Activated naive CD4-positive, alpha-beta T cell treated with anti-CD3 and anti-CD28 coated beads, Interleukin-2, amount 10 ng/mL, durations not matched to agents 7 days and 5 days (primary cell): ENCODE data around the gene IL17A.
"Not testable (repeated sequence)": the region's sequence is repeated elsewhere in the genome, so short reads cannot be mapped to it uniquely, and the experiment has no call there.

Experiments used
- CTCF ChIA-PET: fragments of 350-600 bp; sonication (Branson Sonifier 250); formaldehyde crosslinking; loops from one replicate; lab custom pipeline; 2021; ENCODE audit warnings: antibody characterized with exemption; lab: Charles Lee
- DNase-seq: peaks from one replicate; pipeline ENCODE4 v3.0.0-alpha.2; 2020
- H3K27ac Mint-ChIP-seq: one replicate; pipeline ENCODE4 v1.8.0; 2021; ENCODE audit warnings: mild to moderate bottlenecking, moderate library complexity, mixed read lengths
- H3K27me3 Mint-ChIP-seq: one replicate; pipeline ENCODE4 v1.8.0; 2021; ENCODE audit warnings: mild to moderate bottlenecking, mixed read lengths
- H3K36me3 Mint-ChIP-seq: one replicate; pipeline ENCODE4 v1.8.0; 2021; ENCODE audit warnings: mixed read lengths
- H3K4me1 Mint-ChIP-seq: one replicate; pipeline ENCODE4 v1.8.0; 2021; ENCODE audit warnings: mixed read lengths
- H3K4me3 Mint-ChIP-seq: one replicate; pipeline ENCODE4 v1.8.0; 2021; ENCODE audit warnings: mild to moderate bottlenecking, moderate library complexity, mixed read lengths
- H3K9me3 Mint-ChIP-seq: one replicate; pipeline ENCODE4 v1.8.0; 2021; ENCODE audit warnings: mixed read lengths

The IL17A gene

DNA sequence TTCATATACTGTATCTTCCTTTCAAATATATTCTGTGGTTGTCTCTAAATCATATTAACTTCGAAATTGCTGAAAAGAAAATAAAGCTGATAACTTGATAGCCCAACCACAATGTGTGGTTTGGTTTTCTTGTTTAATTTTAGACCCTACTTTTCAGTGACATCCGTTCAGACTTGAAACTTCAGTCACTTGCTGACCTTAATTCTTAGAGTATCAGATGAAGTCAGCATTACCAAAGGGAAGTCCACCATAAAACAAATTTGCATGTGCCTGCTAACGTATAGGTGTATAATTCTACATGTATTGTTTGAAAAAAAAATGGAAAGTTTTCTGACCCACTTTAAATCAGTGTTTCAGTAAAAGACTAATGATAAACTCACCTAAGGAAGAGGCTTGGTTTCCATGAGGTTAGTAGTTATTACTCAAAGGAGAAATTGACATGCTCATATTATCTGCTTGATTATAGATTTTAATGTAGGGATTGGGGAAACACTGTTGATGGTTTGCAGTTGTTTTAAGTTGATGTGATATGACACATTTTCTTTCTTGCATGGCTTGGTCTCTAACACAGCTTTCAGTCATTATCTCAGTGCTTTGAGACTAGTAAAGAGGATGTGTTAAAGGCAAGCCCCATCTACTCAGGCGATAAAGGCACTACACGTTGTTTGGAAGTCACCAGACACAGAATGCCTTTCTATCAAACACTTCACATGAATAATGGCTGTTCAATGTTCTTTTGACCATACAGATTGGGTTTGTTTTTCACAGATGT, 5.2 kb upstream of the IL17A start:
- Mint-ChIP-seq H3K4me3 (no peak overlapping the region), H3K9me3 (no peaks in the 10 kb centered on the region), H3K27me3 (peaks cover 29% of the 10 kb centered on the region), H3K4me1 (peaks cover 5% of the 10 kb centered on the region), H3K27ac (no peak overlapping the region), H3K36me3 (no peaks in the 10 kb centered on the region)
- CTCF ChIA-PET, result no interaction called here
- no peak for DNase-seq

DNA sequence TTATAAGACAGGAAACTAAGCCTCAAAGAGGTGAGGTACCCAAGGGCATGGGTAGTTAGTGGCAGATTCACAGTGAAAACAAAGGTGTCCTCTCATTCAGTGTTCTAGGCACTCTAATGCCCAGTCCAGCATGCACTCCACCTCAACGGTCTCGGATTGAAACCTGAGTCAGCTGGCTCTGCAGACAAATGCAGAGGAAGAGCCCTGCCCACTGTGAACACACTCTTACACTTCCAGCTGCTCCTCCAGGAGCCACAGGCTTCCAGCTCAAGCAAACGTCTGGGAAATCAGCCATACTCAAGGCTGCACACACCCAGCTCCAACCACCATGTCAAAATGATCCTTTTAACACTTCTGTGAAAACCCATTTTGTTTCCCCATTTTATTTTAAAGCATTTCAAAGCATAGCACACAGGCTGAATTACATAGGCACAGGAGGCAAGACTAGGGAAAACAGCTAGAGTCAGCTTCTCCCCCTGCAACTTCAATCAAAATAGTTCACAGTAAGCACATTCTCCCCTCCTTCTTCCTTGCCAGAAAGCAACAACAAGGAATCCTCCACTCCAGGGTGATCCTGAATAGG, 3.0 kb upstream of the IL17A start:
- Mint-ChIP-seq H3K4me1 (no peaks in the 10 kb centered on the region), H3K36me3 (no peaks in the 10 kb centered on the region), H3K27ac (no peak overlapping the region), H3K9me3 (no peaks in the 10 kb centered on the region), H3K4me3 (no peak overlapping the region), H3K27me3 (peaks cover 25% of the 10 kb centered on the region)
- no peak for DNase-seq
- CTCF ChIA-PET, result interaction anchor here (0.6 kb wide), 1 partner anchor 11 kb away, joined by 3 read pairs; no protein-coding TSS in a partner anchor

DNA sequence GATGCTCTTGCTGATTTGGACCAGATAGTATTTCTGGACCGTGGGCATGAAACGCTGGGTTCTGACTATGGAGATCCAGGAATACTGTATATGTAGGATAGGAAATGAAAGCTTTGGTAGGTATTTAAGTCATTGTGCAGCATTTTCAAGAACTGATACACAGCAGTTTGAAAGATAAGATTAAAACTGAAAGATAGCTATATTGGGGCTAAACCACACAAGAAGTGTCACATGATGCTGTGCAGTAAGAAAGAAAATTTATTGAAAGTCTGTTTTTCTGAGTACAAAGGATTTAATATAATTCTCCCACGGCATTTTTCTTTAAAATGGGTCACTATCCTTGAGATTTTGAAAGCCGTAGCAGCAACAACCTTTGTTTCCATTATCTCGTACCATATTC, 305 bp downstream of the IL17A start:
- Mint-ChIP-seq H3K27ac (no peak overlapping the region), H3K36me3 (no peaks in the 10 kb centered on the region), H3K4me3 (no peak overlapping the region), H3K4me1 (no peaks in the 10 kb centered on the region), H3K27me3 (peaks cover 40% of the 10 kb centered on the region), H3K9me3 (no peaks in the 10 kb centered on the region)
- DNase-seq, result no peak
- CTCF ChIA-PET, result no interaction called here

DNA sequence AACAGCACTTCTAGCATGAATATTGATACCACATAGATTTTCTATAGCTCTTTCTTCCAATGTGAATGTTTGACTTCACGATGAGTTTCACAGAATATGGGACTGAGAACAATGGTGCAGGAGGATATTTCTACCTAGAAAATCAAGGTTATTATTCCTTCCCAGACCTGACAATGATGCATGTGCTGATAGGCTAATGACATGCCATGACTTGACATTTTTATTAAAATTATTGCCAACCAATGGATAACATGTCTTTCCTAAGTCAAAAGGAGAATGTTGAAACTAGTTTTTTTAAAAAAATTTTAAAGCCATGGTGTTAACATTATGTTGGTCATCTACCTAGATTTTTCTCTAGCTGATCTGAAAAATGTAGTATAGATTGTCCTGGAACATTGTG, 923 bp downstream of the IL17A start:
- Mint-ChIP-seq H3K27ac (no peak overlapping the region), H3K4me1 (no peaks in the 10 kb centered on the region), H3K27me3 (peaks cover 40% of the 10 kb centered on the region), H3K36me3 (no peaks in the 10 kb centered on the region), H3K4me3 (no peak overlapping the region), H3K9me3 (no peaks in the 10 kb centered on the region)
- no peak for DNase-seq
- CTCF ChIA-PET, result interaction anchor here (0.7 kb wide), 1 partner anchor 10 kb away, joined by 3 read pairs; no protein-coding TSS in a partner anchor

DNA sequence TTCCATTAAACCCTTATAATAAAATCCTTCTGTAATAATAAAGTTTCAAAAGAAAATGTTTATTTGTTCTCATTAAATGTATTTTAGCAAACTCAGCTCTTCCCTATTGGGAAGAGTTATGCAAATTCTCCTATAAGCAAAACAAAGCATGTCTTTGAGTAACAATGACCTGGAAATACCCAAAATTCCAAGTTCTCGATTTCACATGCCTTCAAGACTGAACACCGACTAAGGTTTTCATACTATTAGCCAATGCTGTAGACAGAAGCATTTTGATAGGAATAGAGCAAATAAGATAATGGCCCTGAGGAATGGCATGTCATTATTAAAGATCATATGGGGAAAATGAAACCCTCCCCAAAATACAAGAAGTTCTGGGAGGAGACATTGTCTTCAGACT, 3.8 kb downstream of the IL17A start:
- CTCF ChIA-PET, result no interaction called here
- Mint-ChIP-seq H3K4me3 (no peak overlapping the region), H3K9me3 (no peaks in the 10 kb centered on the region), H3K4me1 (no peaks in the 10 kb centered on the region), H3K36me3 (no peaks in the 10 kb centered on the region), H3K27me3 (peaks cover 22% of the 10 kb centered on the region), H3K27ac (no peak overlapping the region)
- DNase-seq, result no peak

DNA sequence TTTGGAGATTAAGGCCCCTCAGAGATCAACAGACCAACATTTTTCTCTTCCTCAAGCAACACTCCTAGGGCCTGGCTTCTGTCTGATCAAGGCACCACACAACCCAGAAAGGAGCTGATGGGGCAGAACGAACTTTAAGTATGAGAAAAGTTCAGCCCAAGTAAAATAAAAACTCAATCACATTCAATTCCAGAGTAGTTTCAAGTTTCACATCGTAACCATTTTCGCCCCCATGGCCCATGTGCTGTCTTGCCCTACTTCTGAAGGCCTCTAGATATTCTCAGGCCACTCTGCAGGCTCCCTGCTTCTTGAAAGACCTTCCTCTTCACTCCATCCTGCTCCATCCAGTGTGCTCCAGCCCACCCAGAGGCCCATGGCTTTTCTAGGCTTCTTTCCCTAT, 4.2 kb downstream of the IL17A start:
- Mint-ChIP-seq H3K4me3 (no peak overlapping the region), H3K4me1 (no peaks in the 10 kb centered on the region), H3K9me3 (no peaks in the 10 kb centered on the region), H3K36me3 (no peaks in the 10 kb centered on the region), H3K27ac (no peak overlapping the region), H3K27me3 (peaks cover 19% of the 10 kb centered on the region)
- no peak for DNase-seq
- CTCF ChIA-PET, result no interaction called here

DNA sequence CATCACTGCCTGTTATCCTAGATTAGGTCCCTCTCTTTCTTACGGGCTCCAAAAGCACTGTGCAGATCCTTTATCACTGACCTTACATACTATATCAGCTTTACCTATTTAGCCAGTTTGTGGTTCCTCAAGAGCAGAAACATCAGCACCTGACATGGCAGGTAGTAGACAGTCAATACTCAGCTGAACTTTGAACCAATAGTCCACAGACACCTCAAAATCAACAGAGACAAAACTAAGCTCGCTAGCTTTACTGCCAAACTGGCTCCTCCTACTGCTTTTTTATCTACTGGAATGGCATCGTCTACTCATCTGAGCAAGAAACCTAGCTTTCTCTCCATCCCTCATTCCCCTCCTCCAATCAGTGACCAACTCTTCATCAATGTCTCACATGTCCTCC, 5.6 kb downstream of the IL17A start:
- H3K36me3 Mint-ChIP-seq, result no peaks in the 10 kb centered on the region
- no peak overlapping the region for H3K4me3 Mint-ChIP-seq
- no peaks in the 10 kb centered on the region for H3K4me1 Mint-ChIP-seq
- H3K9me3 Mint-ChIP-seq, result no peaks in the 10 kb centered on the region
- no peak overlapping the region for H3K27ac Mint-ChIP-seq
- DNase-seq, result no peak
- H3K27me3 Mint-ChIP-seq, result peaks cover 18% of the 10 kb centered on the region
- CTCF ChIA-PET, result no interaction called here

DNA sequence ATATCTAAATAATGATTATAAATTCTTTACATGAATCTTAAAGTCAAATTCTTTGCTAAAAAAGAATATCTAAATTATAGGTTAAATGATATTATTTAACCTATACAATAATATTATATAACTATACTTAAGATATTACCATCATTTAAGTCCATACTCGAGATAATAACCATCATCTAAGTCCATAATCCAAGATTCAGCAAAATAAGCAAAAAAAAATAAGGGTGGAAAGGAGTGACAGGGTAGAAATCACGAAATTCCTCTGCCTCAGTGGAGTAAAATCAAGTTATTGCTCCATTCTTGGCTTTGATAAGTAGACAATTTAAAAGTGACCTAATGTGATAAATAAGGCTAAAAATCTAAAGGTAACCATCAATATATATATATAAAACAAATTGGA, 9.7 kb downstream of the IL17A start:
- Mint-ChIP-seq H3K4me3 (no peak overlapping the region), H3K27me3 (peaks cover 3% of the 10 kb centered on the region), H3K36me3 (no peaks in the 10 kb centered on the region), H3K4me1 (no peaks in the 10 kb centered on the region), H3K27ac (no peak overlapping the region), H3K9me3 (peaks cover 11% of the 10 kb centered on the region)
- DNase-seq, result no peak
- CTCF ChIA-PET, result no interaction called here

DNA sequence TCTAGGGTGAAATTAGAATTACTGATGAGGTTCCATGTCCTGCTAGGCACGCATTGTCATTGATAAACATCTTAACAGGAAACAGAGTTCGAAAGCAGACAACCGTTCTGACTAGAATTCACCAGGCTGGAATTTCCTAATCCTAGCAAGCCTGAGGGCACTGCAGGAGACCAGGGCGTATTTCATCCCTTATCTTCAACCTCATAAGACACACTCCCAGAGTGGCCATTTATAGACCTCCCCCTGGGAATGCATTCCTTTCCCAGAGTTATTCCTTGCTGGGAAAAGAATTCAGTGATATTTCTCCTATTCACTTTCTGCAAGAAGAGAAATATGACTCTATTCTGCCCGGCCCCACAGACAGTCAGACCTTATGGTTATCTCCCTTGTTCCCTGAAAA, 13.9 kb downstream of the IL17A start:
- H3K4me1 Mint-ChIP-seq, DNase-seq, H3K27ac Mint-ChIP-seq, H3K27me3 Mint-ChIP-seq, CTCF ChIA-PET, H3K36me3 Mint-ChIP-seq, H3K4me3 Mint-ChIP-seq: not testable (repeated sequence)
- H3K9me3 Mint-ChIP-seq, result peaks cover 11% of the 10 kb centered on the region

DNA sequence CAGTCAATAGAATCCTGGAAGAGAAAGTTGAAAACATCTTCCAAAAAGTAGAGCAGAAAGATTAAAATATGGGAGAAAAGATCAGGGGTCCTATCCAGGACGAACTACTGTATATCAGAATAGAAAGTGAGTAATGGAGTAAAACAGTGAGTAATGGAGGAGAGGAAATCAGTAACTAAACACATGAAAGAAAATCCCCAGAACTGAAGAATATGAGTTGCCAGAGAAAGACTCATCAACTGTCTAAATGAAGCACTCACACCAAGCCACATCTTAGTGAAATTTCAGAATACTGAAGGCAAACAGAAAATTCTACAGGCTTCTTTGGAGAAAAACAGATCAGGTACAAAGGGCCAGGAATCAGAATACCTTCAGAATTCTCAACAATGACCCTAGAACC, 14.9 kb downstream of the IL17A start:
- no peak overlapping the region for H3K27ac Mint-ChIP-seq
- H3K36me3 Mint-ChIP-seq, result no peaks in the 10 kb centered on the region
- CTCF ChIA-PET, result no interaction called here
- no peak overlapping the region for H3K4me3 Mint-ChIP-seq
- peaks cover 11% of the 10 kb centered on the region for H3K9me3 Mint-ChIP-seq
- DNase-seq, result no peak
- H3K27me3 Mint-ChIP-seq, result peaks cover 5% of the 10 kb centered on the region
- H3K4me1 Mint-ChIP-seq, result no peaks in the 10 kb centered on the region

DNA sequence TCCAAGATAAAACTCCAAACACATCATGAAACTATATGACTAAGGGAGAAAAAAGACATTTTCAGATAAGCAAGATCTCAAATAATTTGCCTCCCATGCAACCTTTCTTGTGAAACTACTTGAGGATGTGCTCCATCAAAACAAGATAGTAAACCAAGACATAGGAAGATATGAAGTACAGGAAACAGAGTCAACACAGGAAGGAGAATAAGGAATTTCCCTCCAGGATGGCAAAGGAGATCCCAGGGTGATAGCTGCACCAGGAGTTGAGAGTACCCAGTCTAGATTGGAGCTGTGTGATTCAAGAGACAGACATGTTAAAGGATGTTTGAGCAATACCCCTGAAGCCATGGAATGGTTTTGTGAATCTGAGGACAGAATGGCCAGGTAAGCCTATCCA, 15.3 kb downstream of the IL17A start:
- H3K4me1 Mint-ChIP-seq, result no peaks in the 10 kb centered on the region
- DNase-seq, result no peak
- no peaks in the 10 kb centered on the region for H3K36me3 Mint-ChIP-seq
- peaks cover 11% of the 10 kb centered on the region for H3K9me3 Mint-ChIP-seq
- CTCF ChIA-PET, result no interaction called here
- no peak overlapping the region for H3K27ac Mint-ChIP-seq
- no peak overlapping the region for H3K4me3 Mint-ChIP-seq
- peaks cover 5% of the 10 kb centered on the region for H3K27me3 Mint-ChIP-seq

DNA sequence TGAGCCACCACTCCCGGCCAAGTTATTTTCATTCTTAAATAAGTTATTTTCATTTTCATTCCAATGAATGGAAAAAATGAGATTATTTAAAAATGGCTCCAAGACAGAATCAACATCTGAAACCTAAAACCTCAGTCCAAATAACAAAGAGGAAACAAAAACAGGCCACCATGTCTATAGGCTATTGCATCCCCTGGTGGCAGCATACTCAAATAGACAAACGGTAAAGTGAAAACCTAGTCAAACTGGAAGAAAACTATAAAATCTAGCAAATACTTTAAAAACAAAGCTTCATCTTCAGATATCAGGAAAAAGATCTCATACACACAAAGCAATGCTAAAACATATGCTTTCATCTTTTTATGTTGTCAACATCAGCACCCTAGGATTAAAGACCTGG, 20.9 kb downstream of the IL17A start:
- CTCF ChIA-PET, result interaction anchor here (1.1 kb wide), 1 partner anchor 27 kb away, joined by 3 read pairs; no protein-coding TSS in a partner anchor
- no peak for DNase-seq
- Mint-ChIP-seq H3K4me3 (no peak overlapping the region), H3K4me1 (no peaks in the 10 kb centered on the region), H3K9me3 (no peaks in the 10 kb centered on the region), H3K27ac (no peak overlapping the region), H3K27me3 (peaks cover 12% of the 10 kb centered on the region), H3K36me3 (no peaks in the 10 kb centered on the region)

DNA sequence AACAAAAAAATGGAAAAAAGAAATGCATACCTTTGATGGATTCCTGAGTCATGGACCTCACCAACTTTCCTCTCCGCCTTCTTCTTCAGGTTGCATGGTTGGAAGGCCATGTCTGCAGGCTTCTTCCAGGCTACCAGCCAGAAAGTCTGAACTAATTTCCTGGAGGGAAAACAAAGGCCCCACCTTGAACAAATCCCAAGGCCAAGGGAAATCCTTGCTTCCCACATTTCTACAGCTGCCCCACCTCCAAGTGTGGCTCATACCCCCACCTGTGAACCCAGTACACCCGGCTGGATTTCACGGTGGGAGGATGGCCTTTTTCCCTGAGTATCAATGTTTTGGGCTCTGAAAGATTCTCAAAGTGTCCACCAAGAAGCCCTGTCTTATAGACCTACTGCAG, 22.4 kb downstream of the IL17A start:
- CTCF ChIA-PET, result no interaction called here
- H3K27me3 Mint-ChIP-seq, result peaks cover 19% of the 10 kb centered on the region
- peaks cover 12% of the 10 kb centered on the region for H3K4me1 Mint-ChIP-seq
- no peak overlapping the region for H3K4me3 Mint-ChIP-seq
- H3K9me3 Mint-ChIP-seq, result no peaks in the 10 kb centered on the region
- H3K36me3 Mint-ChIP-seq, result no peaks in the 10 kb centered on the region
- DNase-seq, result no peak
- H3K27ac Mint-ChIP-seq, result no peak overlapping the region

DNA sequence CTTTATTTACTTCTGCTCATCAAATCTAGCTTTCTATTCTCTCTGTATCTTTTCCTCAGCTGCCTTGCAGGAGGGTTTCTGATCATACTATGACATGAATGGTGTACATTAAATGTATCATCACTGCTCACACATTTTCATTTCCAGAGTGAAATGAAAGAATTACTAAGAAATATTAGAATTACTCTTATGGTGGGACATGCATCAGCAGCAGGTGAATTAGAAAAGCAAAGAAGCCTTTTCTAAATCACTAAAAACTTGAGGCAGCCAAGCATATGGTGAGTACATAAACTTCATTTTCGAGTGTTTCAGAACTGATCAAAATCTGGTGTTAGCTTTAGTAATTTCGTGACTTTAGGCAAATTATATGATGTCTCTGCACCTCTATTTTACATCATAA, 23.6 kb downstream of the IL17A start:
- no peaks in the 10 kb centered on the region for H3K9me3 Mint-ChIP-seq
- H3K4me3 Mint-ChIP-seq, result no peak overlapping the region
- no peaks in the 10 kb centered on the region for H3K36me3 Mint-ChIP-seq
- H3K27me3 Mint-ChIP-seq, result peaks cover 19% of the 10 kb centered on the region
- CTCF ChIA-PET, result interaction anchor here (1.1 kb wide), 1 partner anchor 56 kb away, joined by 3 read pairs; no protein-coding TSS in a partner anchor
- no peak for DNase-seq
- H3K4me1 Mint-ChIP-seq, result peaks cover 12% of the 10 kb centered on the region
- no peak overlapping the region for H3K27ac Mint-ChIP-seq

DNA sequence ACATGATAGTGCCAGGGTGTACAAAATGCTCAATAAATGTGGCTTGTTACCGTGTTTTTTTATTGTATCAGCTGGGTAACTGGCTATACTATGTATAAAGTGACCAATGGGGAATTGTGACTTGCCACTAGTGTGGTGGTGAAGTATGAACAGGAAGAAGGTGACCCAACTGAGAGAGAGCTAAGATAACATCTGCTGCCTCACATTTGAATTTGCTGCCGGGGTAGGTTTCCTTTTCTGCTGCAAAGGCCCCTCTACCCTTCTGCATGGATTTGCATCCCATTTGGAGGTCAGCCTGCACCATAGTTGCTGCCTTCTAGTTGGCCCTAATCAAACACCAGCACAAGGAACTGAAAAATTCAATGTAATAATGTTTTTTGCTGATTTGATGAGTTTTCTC, 24.1 kb downstream of the IL17A start:
- H3K4me1 Mint-ChIP-seq, result peaks cover 12% of the 10 kb centered on the region
- H3K36me3 Mint-ChIP-seq, result no peaks in the 10 kb centered on the region
- no peak overlapping the region for H3K4me3 Mint-ChIP-seq
- H3K9me3 Mint-ChIP-seq, result no peaks in the 10 kb centered on the region
- peaks cover 19% of the 10 kb centered on the region for H3K27me3 Mint-ChIP-seq
- H3K27ac Mint-ChIP-seq, result no peak overlapping the region
- CTCF ChIA-PET, result interaction anchor here (1.1 to 3.9 kb wide), 3 partner anchors 23 to 55 kb away, joined by 3 to 28 read pairs (median 3); no protein-coding TSS in a partner anchor
- no peak for DNase-seq
